Heart left ventricle (tissue), 16 donors: ENCODE data around the gene GARS1. TPM values are rescaled to one million over a fixed set of nuclear protein-coding genes. Genes with fewer than 3 reads are reported as not detected.

Experiments used
- ATAC-seq, 4 donors: fragments of 200-7000 bp; cut with Tn5 transposase; one replicate each; pipeline ENCODE4 v1.9.1; 2020 to 2022; ENCODE audit warnings: moderate library complexity in 4 of 4, mild to moderate bottlenecking in 3 of 4, moderate number of reproducible peaks in 1 of 4
- DNase-seq, 5 donors: peaks; one replicate each; pipeline ENCODE4 v3.0.0-alpha.2; 2020
- H3K27ac ChIP-seq, 12 donors: fragments of 200-600 bp; sonication (generic) in 4 of 12; one replicate each; pipeline versions ENCODE4 v1.5.0 to v1.8.0; 2016 to 2022; ENCODE audit warnings: mild to moderate bottlenecking in 2 of 12
- H3K27me3 ChIP-seq, 9 donors: fragments of 200-600 bp; sonication (generic) in 2 of 9; one replicate each; pipeline versions ENCODE4 v1.5.1 to v1.8.0; 2016 to 2022; ENCODE audit warnings: mild to moderate bottlenecking in 3 of 9
- H3K36me3 ChIP-seq, 9 donors: fragments of 200-600 bp; sonication (generic) in 2 of 9; one replicate each; pipeline versions ENCODE4 v1.5.0 to v1.8.0; 2018 to 2022; ENCODE audit warnings: mild to moderate bottlenecking in 2 of 9
- H3K4me1 ChIP-seq, 12 donors: fragments of 200-600 bp; sonication (generic) in 4 of 12; one replicate each; pipeline versions ENCODE4 v1.5.0 to v1.8.0; 2016 to 2022; ENCODE audit warnings: mild to moderate bottlenecking in 3 of 12
- H3K4me3 ChIP-seq, 12 donors: fragments of 200-600 bp; sonication (generic) in 4 of 12; one replicate each; pipeline versions ENCODE4 v1.5.0 to v1.8.0; 2017 to 2022; ENCODE audit warnings: mild to moderate bottlenecking in 9 of 12, moderate library complexity in 4 of 12
- H3K9me3 ChIP-seq, 12 donors: fragments of 200-600 bp; sonication (generic) in 4 of 12; one replicate each; pipeline versions ENCODE4 v1.5.0 to v1.8.0; 2016 to 2022; ENCODE audit warnings: mild to moderate bottlenecking in 1 of 12
- POLR2A ChIP-seq, 2 donors: fragments of 450-650 bp; IDR thresholded peaks; one replicate each; pipeline ENCODE4 v1.6.1; 2017; ENCODE audit warnings: antibody characterized with exemption in 2 of 2, mild to moderate bottlenecking in 2 of 2, moderate library complexity in 2 of 2
- WGBS, 4 donors: extraction: QIAGEN DNeasy Blood & Tissue Kit in 2 of 4; methylation state at CpG; one replicate each; pipeline versions ENCODE4 v1.1.5 to v1.1.7; 2013 to 2018; 5-methylcytosine and 5-hydroxymethylcytosine counted together
- intact Hi-C, 10 donors: fragments of 100-400 bp; cut with DNase I; formaldehyde crosslinking; loops; one replicate each; pipeline versions ENCODE4 v1.11.1 to v1.14.2; 2022
- polyA plus RNA-seq, 2 donors: library from polyadenylated mRNA; stranded (reverse); fragments of 200-250 nt; gene quantifications; one replicate each; pipeline ENCODE4 v1.2.3, GENCODE V29; 2013
- total RNA-seq, 9 donors: library from RNA; depleted of rRNA in 2 of 9; stranded (reverse); fragments of >200 nt in 2 of 9; fragmentation: NEBNext Ultra II Directional in 3 of 9; extraction: Animal tissue kit (Norgen Biotek cat#: 25700) in 3 of 9; gene quantifications; one replicate each; pipeline versions ENCODE4 v1.1.0 to v1.2.4, GENCODE V29; 2016 to 2023
- TF ChIP-seq, protein P1 (sequence below), 12 donors: fragments of 200-600 bp; sonication (generic) in 4 of 12; IDR thresholded peaks; one replicate each; pipeline versions ENCODE4 v1.5.0 to v1.8.0; 2018 to 2022; ENCODE audit warnings: antibody characterized with exemption in 12 of 12, mild to moderate bottlenecking in 5 of 12
- donor health status: ischemic (EF 13 %, LVEDD 7.1; RV severe dilation, severe dysfunction).
- donor health status: healthy with polysubstance abuse.
- donor health status: DM: no; HTN: yes; CAD: no.
- donor health status: DM: no; HTN: no; CAD: no.
- donor health status: ischemic (EF 25% LVEDD 6.9; RV normal size, moderate dysfunction).
- donor health status: ischemic (EF 25% LVEDD 5.7; RV mildly dilated, moderate dysfunction).
- donor health status: healthy.
- donor health status: DM: yes; HTN: yes; CAD: no.
- donor health status: ischemic (EF 35%, LVEDD 5.7; RV mildly dilated, moderate dysfunction).
- donor health status: nonischemic (EF 11% LVEDD 7.7; RV severe dilation, severe dysfunction).
- donor health status: DM: yes; HTN: yes; CAD: no.
- donor health status: PGD.
- donor health status: ischemic (EF 29% LVEDD 5.4; RV normal size, mild dysfunction).
- donor health status: nonischemic (EF 23%, LVEDD 6.1; RV moderate dilation, normal function).

Gene GARS1
- total and polyA plus RNA-seq, 11 donors, result 32.7 to 96.2 (median 48.5) TPM

GRCh38 chr7:30660331-30661255 lies 65.9 kb downstream of the GARS1 start:
- intact Hi-C loops, result no loop called here
- no peak overlapping the region for H3K27ac ChIP-seq
- no peaks in the 10 kb centered on the region for H3K4me1 ChIP-seq
- no peaks in the 10 kb centered on the region for H3K27me3 ChIP-seq
- no peaks in the 10 kb centered on the region for H3K9me3 ChIP-seq
- H3K4me3 ChIP-seq, result no peak overlapping the region
- no peak for ATAC-seq
- 81 to 87% (median 84%) methylated on average over 13 to 16 of the region's 16 CpGs for WGBS, 4 donors
- TF ChIP-seq, protein P1, sequence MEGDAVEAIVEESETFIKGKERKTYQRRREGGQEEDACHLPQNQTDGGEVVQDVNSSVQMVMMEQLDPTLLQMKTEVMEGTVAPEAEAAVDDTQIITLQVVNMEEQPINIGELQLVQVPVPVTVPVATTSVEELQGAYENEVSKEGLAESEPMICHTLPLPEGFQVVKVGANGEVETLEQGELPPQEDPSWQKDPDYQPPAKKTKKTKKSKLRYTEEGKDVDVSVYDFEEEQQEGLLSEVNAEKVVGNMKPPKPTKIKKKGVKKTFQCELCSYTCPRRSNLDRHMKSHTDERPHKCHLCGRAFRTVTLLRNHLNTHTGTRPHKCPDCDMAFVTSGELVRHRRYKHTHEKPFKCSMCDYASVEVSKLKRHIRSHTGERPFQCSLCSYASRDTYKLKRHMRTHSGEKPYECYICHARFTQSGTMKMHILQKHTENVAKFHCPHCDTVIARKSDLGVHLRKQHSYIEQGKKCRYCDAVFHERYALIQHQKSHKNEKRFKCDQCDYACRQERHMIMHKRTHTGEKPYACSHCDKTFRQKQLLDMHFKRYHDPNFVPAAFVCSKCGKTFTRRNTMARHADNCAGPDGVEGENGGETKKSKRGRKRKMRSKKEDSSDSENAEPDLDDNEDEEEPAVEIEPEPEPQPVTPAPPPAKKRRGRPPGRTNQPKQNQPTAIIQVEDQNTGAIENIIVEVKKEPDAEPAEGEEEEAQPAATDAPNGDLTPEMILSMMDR (IDR thresholded peaks at IDR 0.05), result no peak
- no peak for TF ChIP-seq POLR2A (IDR thresholded peaks at IDR 0.05)
- H3K36me3 ChIP-seq, result no peaks in the 10 kb centered on the region
- DNase-seq, result no peak

- H3K9me3 ChIP-seq, result no peaks in the 10 kb centered on the region
- H3K36me3 ChIP-seq, result no peaks in the 10 kb centered on the region
- TF ChIP-seq POLR2A (IDR thresholded peaks at IDR 0.05), result no peak
- TF ChIP-seq, protein P1 (IDR thresholded peaks at IDR 0.05), result no peak
- no peaks in the 10 kb centered on the region for H3K27me3 ChIP-seq
- DNase-seq, result no peak
- no peaks in the 10 kb centered on the region for H3K4me1 ChIP-seq
- intact Hi-C loops, result no loop called here
- no peak overlapping the region for H3K4me3 ChIP-seq
- no peak for ATAC-seq
- no peak overlapping the region for H3K27ac ChIP-seq
- 81 to 91% (median 87%) methylated on average over 6 of the region's 6 CpGs for WGBS, 4 donors
These were observed 67.2 kb downstream of the GARS1 start for GRCh38 chr7:30661926-30662325.

DNA sequence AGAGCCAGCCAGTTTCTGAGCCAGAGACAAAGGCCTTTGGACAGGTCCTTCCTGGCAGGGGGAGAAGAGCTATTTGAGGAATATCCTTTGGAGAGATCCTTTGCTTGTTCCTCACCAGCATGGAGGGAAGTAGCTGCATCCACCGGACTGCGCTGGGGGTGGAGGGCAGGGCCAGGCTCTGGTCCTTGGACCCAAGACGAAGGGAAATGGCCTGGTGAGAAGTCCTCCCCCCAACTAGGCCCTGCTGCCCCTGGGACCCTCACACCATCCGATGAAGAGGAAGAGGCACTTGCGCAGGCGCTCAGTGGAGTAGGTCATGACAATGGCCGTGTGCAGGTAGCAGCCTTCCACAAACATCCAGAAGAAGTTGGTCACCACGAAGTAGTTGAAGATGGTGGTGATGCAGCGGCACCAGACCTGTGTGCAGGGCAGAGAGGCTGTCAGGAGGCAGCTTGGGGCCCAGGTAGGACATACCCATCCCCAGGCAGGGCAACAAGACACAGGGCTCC lies 67.8 kb downstream of the GARS1 start:
- no peak overlapping the region for H3K27ac ChIP-seq
- H3K4me1 ChIP-seq, result no peaks in the 10 kb centered on the region
- ATAC-seq (no peak), DNase-seq (no peak)
- H3K36me3 ChIP-seq, result no peaks in the 10 kb centered on the region
- TF ChIP-seq, protein P1 (IDR thresholded peaks at IDR 0.05), result no peak
- no peak for TF ChIP-seq POLR2A (IDR thresholded peaks at IDR 0.05)
- intact Hi-C loops, result no loop called here
- WGBS, 4 donors, result 80 to 93% (median 91%) methylated on average over 8 to 9 of the region's 9 CpGs
- no peaks in the 10 kb centered on the region for H3K27me3 ChIP-seq
- H3K4me3 ChIP-seq, result no peak overlapping the region
- no peaks in the 10 kb centered on the region for H3K9me3 ChIP-seq

- H3K9me3 ChIP-seq, result no peaks in the 10 kb centered on the region
- no peak overlapping the region for H3K4me3 ChIP-seq
- no peaks in the 10 kb centered on the region for H3K36me3 ChIP-seq
These were observed 68.7 kb downstream of the GARS1 start for GRCh38 chr7:30663414-30663813.

More at GRCh38 chr7:30663414-30663813, 68.7 kb downstream of the GARS1 start:
- Histone ChIP-seq H3K4me1 (no peaks in the 10 kb centered on the region), H3K27me3 (no peaks in the 10 kb centered on the region), H3K27ac (no peak overlapping the region)
- TF ChIP-seq POLR2A (IDR thresholded peaks at IDR 0.05), result no peak
- TF ChIP-seq, protein P1 (IDR thresholded peaks at IDR 0.05), result no peak
- intact Hi-C loops, result no loop called here
- ATAC-seq (no peak), DNase-seq (no peak)
- 68 to 74% (median 70%) methylated on average over 3 to 4 of the region's 4 CpGs for WGBS, 4 donors
